ENCODE measurements around the gene IREB2. TPM values are rescaled to one million over a fixed set of nuclear protein-coding genes. Genes with fewer than 3 reads are reported as not detected.
A peak's percentile ranks its signal among the peaks of the same experiment; 100 is the strongest.

IREB2 gene
- total and polyA plus RNA-seq, 12 donors: 6.0 to 39.8 (median 30.2) TPM

GRCh38 chr15:78456426-78456825, 18.4 kb downstream of the IREB2 start:
- TF ChIP-seq, protein P1, sequence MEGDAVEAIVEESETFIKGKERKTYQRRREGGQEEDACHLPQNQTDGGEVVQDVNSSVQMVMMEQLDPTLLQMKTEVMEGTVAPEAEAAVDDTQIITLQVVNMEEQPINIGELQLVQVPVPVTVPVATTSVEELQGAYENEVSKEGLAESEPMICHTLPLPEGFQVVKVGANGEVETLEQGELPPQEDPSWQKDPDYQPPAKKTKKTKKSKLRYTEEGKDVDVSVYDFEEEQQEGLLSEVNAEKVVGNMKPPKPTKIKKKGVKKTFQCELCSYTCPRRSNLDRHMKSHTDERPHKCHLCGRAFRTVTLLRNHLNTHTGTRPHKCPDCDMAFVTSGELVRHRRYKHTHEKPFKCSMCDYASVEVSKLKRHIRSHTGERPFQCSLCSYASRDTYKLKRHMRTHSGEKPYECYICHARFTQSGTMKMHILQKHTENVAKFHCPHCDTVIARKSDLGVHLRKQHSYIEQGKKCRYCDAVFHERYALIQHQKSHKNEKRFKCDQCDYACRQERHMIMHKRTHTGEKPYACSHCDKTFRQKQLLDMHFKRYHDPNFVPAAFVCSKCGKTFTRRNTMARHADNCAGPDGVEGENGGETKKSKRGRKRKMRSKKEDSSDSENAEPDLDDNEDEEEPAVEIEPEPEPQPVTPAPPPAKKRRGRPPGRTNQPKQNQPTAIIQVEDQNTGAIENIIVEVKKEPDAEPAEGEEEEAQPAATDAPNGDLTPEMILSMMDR (IDR thresholded peaks at IDR 0.05): no peak
- intact Hi-C loops (cut with DNase I): no loop called here
- Histone ChIP-seq H3K27me3 (no peaks in the 10 kb centered on the region), H3K4me1 (peaks cover 11 to 76% (median 63%) of the 10 kb centered on the region in 9 donors), H3K27ac (peak overlapping the region in 9 of 10 donors; percentile 4 to 74 (median 58)), H3K36me3 (peaks cover 0 to 18% (median 0%) of the 10 kb centered on the region in 9 donors), H3K4me3 (no peak overlapping the region), H3K9me3 (no peaks in the 10 kb centered on the region)
- peak in 2 of 8 donors; percentile 44 to 68 for ATAC-seq
- 73 to 84% methylated on average over 7 of the region's 7 CpGs for WGBS, 2 donors
- DNase-seq: no peak

DNA sequence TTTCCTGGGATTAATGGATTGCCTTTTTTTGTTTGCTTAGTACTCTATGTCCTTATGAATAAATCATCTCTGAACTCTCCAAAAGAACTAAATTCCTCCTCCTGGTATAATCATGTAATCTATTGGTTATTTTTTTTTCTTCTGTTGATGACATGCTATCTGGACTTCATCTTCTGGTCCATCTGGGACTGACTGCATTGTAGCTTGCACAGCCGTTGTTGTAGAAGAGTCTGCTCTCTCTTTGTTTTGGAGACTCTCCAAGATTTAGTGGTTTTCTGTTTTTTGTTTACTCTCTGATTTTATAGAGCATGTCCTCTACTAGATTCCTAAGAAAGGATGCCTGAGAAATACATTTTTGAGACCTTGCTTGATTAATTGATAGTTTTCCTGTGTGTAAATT, 19.1 kb downstream of the IREB2 start:
- Histone ChIP-seq H3K27me3 (no peaks in the 10 kb centered on the region), H3K9me3 (no peaks in the 10 kb centered on the region), H3K36me3 (peaks cover 0 to 14% (median 0%) of the 10 kb centered on the region in 9 donors), H3K27ac (peak overlapping the region in 5 of 10 donors; percentile 21 to 74 (median 61)), H3K4me1 (peaks cover 11 to 80% (median 66%) of the 10 kb centered on the region in 9 donors), H3K4me3 (no peak overlapping the region)
- intact Hi-C loops (cut with DNase I): no loop called here
- ATAC-seq (peak in 4 of 8 donors; percentile 41 to 45 (median 44)), DNase-seq (no peak)
- WGBS, 2 donors: 0 to 5% methylated on average over 1 of the region's 1 CpG
- TF ChIP-seq, protein P1 (IDR thresholded peaks at IDR 0.05): no peak

- no peaks in the 10 kb centered on the region for H3K27me3 ChIP-seq
- TF ChIP-seq, protein P1 (IDR thresholded peaks at IDR 0.05): no peak
- DNase-seq: no peak
- intact Hi-C loops (cut with DNase I): no loop called here
- no peaks in the 10 kb centered on the region for H3K9me3 ChIP-seq
- 87 to 88% methylated on average over 4 of the region's 4 CpGs for WGBS, 2 donors
- no peak for ATAC-seq
- peak overlapping the region in 2 of 10 donors; percentile 3 to 21 for H3K27ac ChIP-seq
- peaks cover 6 to 58% (median 45%) of the 10 kb centered on the region in 9 donors for H3K4me1 ChIP-seq
- H3K36me3 ChIP-seq: peaks cover 0 to 45% (median 14%) of the 10 kb centered on the region in 9 donors
- no peak overlapping the region for H3K4me3 ChIP-seq
These were observed 22.7 kb downstream of the IREB2 start for GRCh38 chr15:78460737-78461136.

DNA sequence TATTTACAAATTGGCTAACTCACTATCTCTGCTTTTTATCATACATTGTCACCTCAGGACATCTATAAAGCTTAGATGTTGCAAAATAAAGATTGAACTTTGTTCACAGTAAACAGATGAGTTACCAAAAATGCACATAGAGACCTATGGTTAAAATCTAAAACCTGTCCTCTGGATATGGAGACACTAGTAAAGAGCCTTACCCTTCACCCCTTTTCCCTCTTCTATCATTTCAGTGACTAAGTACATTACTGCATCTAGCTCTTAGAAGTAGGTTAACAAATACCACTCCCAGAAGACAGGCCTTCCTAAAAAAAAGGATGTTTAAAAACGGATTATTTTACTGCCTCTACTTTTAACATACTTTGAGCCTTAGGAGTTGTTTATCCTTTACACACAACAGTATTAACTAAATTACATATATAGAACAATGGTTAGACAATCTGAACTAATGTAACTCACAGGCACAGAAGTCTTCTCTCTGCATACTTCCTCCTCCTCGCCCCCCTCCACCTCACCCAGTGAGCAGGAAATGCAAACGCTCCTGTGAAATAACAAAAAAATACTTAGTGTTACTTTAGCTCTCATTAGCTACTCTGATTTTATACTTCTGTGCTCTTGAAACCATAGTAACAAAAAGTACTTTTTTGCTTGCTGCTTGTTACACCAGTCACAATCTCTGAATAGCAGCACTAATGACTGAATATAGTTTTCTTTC, 23.3 kb downstream of the IREB2 start:
- 28 to 39% methylated on average over 3 of the region's 3 CpGs for WGBS, 2 donors
- H3K4me3 ChIP-seq: no peak overlapping the region
- intact Hi-C loops (cut with DNase I): no loop called here

More for the DNA sequence above, 23.3 kb downstream of the IREB2 start:
- TF ChIP-seq, protein P1 (IDR thresholded peaks at IDR 0.05): no peak
- Histone ChIP-seq H3K36me3 (peaks cover 0 to 51% (median 20%) of the 10 kb centered on the region in 9 donors), H3K4me1 (peaks cover 7 to 58% (median 44%) of the 10 kb centered on the region in 9 donors), H3K27me3 (no peaks in the 10 kb centered on the region), H3K27ac (peak overlapping the region in 5 of 10 donors; percentile 3 to 41 (median 21)), H3K9me3 (no peaks in the 10 kb centered on the region)
- ATAC-seq: peak in 1 of 8 donors; percentile 53
- no peak for DNase-seq

All from heart right ventricle (tissue), 16 donors.